Activated T-helper 1 cell treated with anti-CD3 and anti-CD28 coated beads, Interleukin-2, amount 50 U/mL, for 16 hours (primary cell): ENCODE results near the gene CYSLTR2.

Experiments
- DNase-seq, 2 donors: peaks; one replicate each; pipeline ENCODE4 v3.0.0-alpha.2; 2020; ENCODE audit warnings: low read depth in 1 of 2, low spot score in 1 of 2

Gene CYSLTR2

GRCh38 chr13:48653472-48653939 lies at the start of gene CYSLTR2:
Gene CYSLTR2, plus strand, starts transcription at chr13:48653929. Its CDS starts 52,889 bp downstream, at chr13:48706818.
- DNase-seq = no peak

- no peak for DNase-seq
These were observed 38.7 kb upstream of the CYSLTR2 start for GRCh38 chr13:48615049-48615448.

GRCh38 chr13:48618937-48619336 lies 34.8 kb upstream of the CYSLTR2 start:
- no peak for DNase-seq

GRCh38 chr13:48621056-48621455 lies 32.7 kb upstream of the CYSLTR2 start:
- DNase-seq = no peak

- no peak for DNase-seq
These were observed 29.7 kb upstream of the CYSLTR2 start for GRCh38 chr13:48624016-48624415.

- no peak for DNase-seq
These were observed 28.9 kb upstream of the CYSLTR2 start for GRCh38 chr13:48624858-48625257.

GRCh38 chr13:48625413-48626076 lies 28.2 kb upstream of the CYSLTR2 start:
- no peak for DNase-seq

GRCh38 chr13:48626077-48626449 lies 27.7 kb upstream of the CYSLTR2 start:
- DNase-seq = no peak

- DNase-seq = no peak
These were observed 26.8 kb upstream of the CYSLTR2 start for GRCh38 chr13:48626726-48627451.

GRCh38 chr13:48629277-48629676 lies 24.5 kb upstream of the CYSLTR2 start:
- no peak for DNase-seq

- DNase-seq = no peak
These were observed 23.4 kb upstream of the CYSLTR2 start for GRCh38 chr13:48630291-48630690.

- DNase-seq = no peak
These were observed 23.0 kb upstream of the CYSLTR2 start for GRCh38 chr13:48630773-48631172.

- DNase-seq = no peak
These were observed 22.3 kb upstream of the CYSLTR2 start for GRCh38 chr13:48631441-48631840.

- DNase-seq = no peak
These were observed 20.0 kb upstream of the CYSLTR2 start for GRCh38 chr13:48633700-48634099.

- DNase-seq = no peak
These were observed 19.1 kb upstream of the CYSLTR2 start for GRCh38 chr13:48634636-48635035.

GRCh38 chr13:48635478-48635877 lies 18.3 kb upstream of the CYSLTR2 start:
- DNase-seq = no peak

- no peak for DNase-seq
These were observed 17.2 kb upstream of the CYSLTR2 start for GRCh38 chr13:48636550-48636949.

GRCh38 chr13:48637601-48638000 lies 16.1 kb upstream of the CYSLTR2 start:
- no peak for DNase-seq

GRCh38 chr13:48640767-48641166 lies 13.0 kb upstream of the CYSLTR2 start:
- DNase-seq = no peak

GRCh38 chr13:48641404-48641803 lies 12.3 kb upstream of the CYSLTR2 start:
- DNase-seq = no peak

GRCh38 chr13:48642061-48642460 lies 11.7 kb upstream of the CYSLTR2 start:
- no peak for DNase-seq

- no peak for DNase-seq
These were observed 10.6 kb upstream of the CYSLTR2 start for GRCh38 chr13:48643159-48643558.

GRCh38 chr13:48644141-48644540 lies 9.6 kb upstream of the CYSLTR2 start:
- no peak for DNase-seq
